Measurements from ENCODE around the gene FBXL7. TPM values are rescaled to one million over a fixed set of nuclear protein-coding genes. Genes with fewer than 3 reads are reported as not detected.

Gene FBXL7
- total and polyA plus RNA-seq, 2 experiments from 2014 or later = 3.2 to 7.5 TPM

DNA sequence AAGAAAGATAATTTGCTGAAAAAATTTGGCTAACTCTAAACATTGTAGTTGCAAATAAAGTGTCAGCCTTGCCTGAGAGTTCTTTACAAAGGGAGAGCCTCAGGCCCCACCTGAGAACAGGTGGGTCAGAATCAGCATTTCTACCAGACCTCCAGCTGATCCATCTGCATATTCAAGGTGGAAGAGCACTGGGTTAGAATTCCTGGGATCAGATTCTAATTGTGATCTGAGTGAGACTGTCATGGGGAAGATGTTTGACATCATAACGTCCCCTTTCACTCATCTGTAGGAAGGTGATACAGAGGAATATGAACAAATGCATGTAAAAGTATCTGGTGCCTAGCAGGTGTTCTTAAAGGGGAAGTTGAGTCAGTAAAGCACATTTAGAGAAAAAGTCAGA, 54.6 kb downstream of the FBXL7 start:
- no peaks in the 10 kb centered on the region for H3K9me3 ChIP-seq (ENCODE audit: low read depth)
- H3K27me3 ChIP-seq (replicated peaks; ENCODE audit: insufficient read depth) = no peaks in the 10 kb centered on the region
- no peak overlapping the region for H3K4me3 ChIP-seq
- no peaks in the 10 kb centered on the region for H4K20me1 ChIP-seq (ENCODE audit: insufficient read depth)
- H3K4me1 ChIP-seq (ENCODE audit: insufficient read depth) = no peaks in the 10 kb centered on the region
- no peak overlapping the region for H3K4me2 ChIP-seq (ENCODE audit: unreplicated experiment)
- no peak overlapping the region for H2AFZ ChIP-seq
- 96 to 100% methylated on average over 1 of the region's 1 CpG for WGBS, 2 experiments (ENCODE audit: low coverage in 1 of 2, low lambda C conversion rate in 2 of 2, missing lambda C conversion rate in 2 of 2)
- H3F3A ChIP-seq (ENCODE audit: insufficient read depth) = no peaks in the 10 kb centered on the region
- no peaks in the 10 kb centered on the region for H3K36me3 ChIP-seq (ENCODE audit: low read depth)
- no peak overlapping the region for H3K9ac ChIP-seq
- H3K79me2 ChIP-seq (ENCODE audit: insufficient read depth) = peaks cover 17% of the 10 kb centered on the region
- in situ Hi-C loops (cut with MboI) = no loop called here
- H3K9me2 ChIP-seq (ENCODE audit: insufficient read depth) = peaks cover 3% of the 10 kb centered on the region; the same call in 1 of the 2 replicates
- TF ChIP-seq EZH2phosphoT487 (IDR thresholded peaks at IDR 0.05; ENCODE audit: insufficient read depth, low read depth) (no peak), EZH2 (IDR thresholded peaks at IDR 0.05; ENCODE audit: insufficient read depth, poor library complexity, severe bottlenecking) (no peak)
- no peak overlapping the region for H3K27ac ChIP-seq
- no peak for DNase-seq

DNA sequence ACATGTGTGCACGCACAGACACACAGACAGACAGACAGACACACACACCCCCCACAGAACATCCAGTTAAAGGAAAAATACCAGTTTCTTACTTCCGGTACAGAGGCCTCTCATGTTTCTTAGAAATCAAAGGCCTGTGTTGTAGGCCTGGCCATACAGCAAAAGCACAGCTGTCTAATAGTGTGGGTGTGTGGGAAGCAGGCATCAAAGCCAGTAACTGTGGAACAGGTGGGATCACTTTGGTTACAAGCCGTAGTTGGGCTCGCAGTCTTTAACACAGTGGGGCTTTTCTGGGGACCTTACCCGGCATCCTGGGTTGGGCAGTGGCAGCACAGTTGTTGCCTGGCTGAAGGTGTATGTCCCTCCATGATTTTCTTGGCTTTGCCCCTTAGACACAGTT, 55.2 kb downstream of the FBXL7 start:
- TF ChIP-seq EZH2 (IDR thresholded peaks at IDR 0.05; ENCODE audit: insufficient read depth, poor library complexity, severe bottlenecking) (no peak), EZH2phosphoT487 (IDR thresholded peaks at IDR 0.05; ENCODE audit: insufficient read depth, low read depth) (no peak)
- no peaks in the 10 kb centered on the region for H4K20me1 ChIP-seq (ENCODE audit: insufficient read depth)
- peaks cover 3% of the 10 kb centered on the region; the same call in 1 of the 2 replicates for H3K9me2 ChIP-seq (ENCODE audit: insufficient read depth)
- no peak overlapping the region for H3K27ac ChIP-seq
- H3K4me2 ChIP-seq (ENCODE audit: unreplicated experiment) = no peak overlapping the region
- H3K27me3 ChIP-seq (replicated peaks; ENCODE audit: insufficient read depth) = no peaks in the 10 kb centered on the region
- WGBS, 2 experiments (ENCODE audit: low coverage in 1 of 2, low lambda C conversion rate in 2 of 2, missing lambda C conversion rate in 2 of 2) = 97% methylated on average over 5 of the region's 5 CpGs
- in situ Hi-C loops (cut with MboI) = no loop called here
- no peak overlapping the region for H2AFZ ChIP-seq
- no peaks in the 10 kb centered on the region for H3K36me3 ChIP-seq (ENCODE audit: low read depth)
- no peak overlapping the region for H3K4me3 ChIP-seq
- no peaks in the 10 kb centered on the region for H3K9me3 ChIP-seq (ENCODE audit: low read depth)
- no peaks in the 10 kb centered on the region for H3K4me1 ChIP-seq (ENCODE audit: insufficient read depth)
- peaks cover 17% of the 10 kb centered on the region for H3K79me2 ChIP-seq (ENCODE audit: insufficient read depth)
- no peak overlapping the region for H3K9ac ChIP-seq
- H3F3A ChIP-seq (ENCODE audit: insufficient read depth) = no peaks in the 10 kb centered on the region
- DNase-seq = no peak

DNA sequence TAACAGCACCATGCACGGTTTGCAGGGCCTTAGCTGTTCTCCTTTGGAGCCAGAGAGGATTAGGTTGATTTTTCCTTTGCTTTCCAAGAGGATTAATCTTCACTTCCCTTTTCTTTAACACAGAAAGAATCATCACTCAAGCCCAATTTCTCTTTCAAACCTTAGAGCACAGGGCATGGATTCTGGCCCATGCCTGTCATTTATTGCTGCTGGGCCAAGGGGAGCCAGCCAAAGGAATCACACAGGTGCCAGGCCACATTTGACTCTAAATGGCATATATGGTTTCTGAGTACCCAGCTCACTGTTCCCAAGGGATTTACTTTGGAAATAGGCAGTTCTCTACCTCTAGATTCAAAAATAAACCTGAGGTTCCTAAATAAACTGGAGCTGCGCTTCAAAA, 58.3 kb downstream of the FBXL7 start:
- H3K9ac ChIP-seq = no peak overlapping the region
- H2AFZ ChIP-seq = no peak overlapping the region
- H3K79me2 ChIP-seq (ENCODE audit: insufficient read depth) = peaks cover 10% of the 10 kb centered on the region; the same call in 1 of the 2 replicates
- 94 to 98% methylated on average over 2 of the region's 2 CpGs for WGBS, 2 experiments (ENCODE audit: low coverage in 1 of 2, low lambda C conversion rate in 2 of 2, missing lambda C conversion rate in 2 of 2)
- H3K36me3 ChIP-seq (ENCODE audit: low read depth) = peaks cover 10% of the 10 kb centered on the region; the same call in 1 of the 2 replicates
- H3K4me3 ChIP-seq = no peak overlapping the region
- TF ChIP-seq EZH2phosphoT487 (IDR thresholded peaks at IDR 0.05; ENCODE audit: insufficient read depth, low read depth) (no peak), EZH2 (IDR thresholded peaks at IDR 0.05; ENCODE audit: insufficient read depth, poor library complexity, severe bottlenecking) (no peak)
- H3K27ac ChIP-seq = no peak overlapping the region
- no peak for DNase-seq
- H3K9me3 ChIP-seq (ENCODE audit: low read depth) = no peaks in the 10 kb centered on the region
- H3K9me2 ChIP-seq (ENCODE audit: insufficient read depth) = no peaks in the 10 kb centered on the region
- in situ Hi-C loops (cut with MboI) = no loop called here
- no peaks in the 10 kb centered on the region for H4K20me1 ChIP-seq (ENCODE audit: insufficient read depth)
- H3K4me2 ChIP-seq (ENCODE audit: unreplicated experiment) = no peak overlapping the region
- no peaks in the 10 kb centered on the region for H3K4me1 ChIP-seq (ENCODE audit: insufficient read depth)
- H3K27me3 ChIP-seq (replicated peaks; ENCODE audit: insufficient read depth) = no peaks in the 10 kb centered on the region
- H3F3A ChIP-seq (ENCODE audit: insufficient read depth) = no peaks in the 10 kb centered on the region

DNA sequence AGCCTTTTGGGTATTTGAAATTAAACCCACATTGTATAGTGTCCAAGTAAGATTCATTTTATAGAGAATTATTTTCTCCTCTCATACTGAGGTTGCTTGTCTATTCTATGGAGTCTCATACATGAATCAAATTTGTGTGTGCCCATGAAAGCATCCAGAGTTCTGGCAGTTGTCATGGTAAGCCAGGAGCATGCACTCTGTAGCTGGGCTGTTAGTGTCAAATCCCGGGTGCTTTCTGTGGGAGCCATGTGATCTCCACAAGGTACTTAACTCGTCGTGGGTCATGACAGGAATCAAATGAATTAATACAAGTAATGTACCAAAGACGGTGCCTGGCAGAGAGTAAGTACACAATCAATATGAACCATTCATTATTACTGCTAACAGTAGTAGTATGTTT, 58.7 kb downstream of the FBXL7 start:
- H3K4me3 ChIP-seq = no peak overlapping the region

DNA sequence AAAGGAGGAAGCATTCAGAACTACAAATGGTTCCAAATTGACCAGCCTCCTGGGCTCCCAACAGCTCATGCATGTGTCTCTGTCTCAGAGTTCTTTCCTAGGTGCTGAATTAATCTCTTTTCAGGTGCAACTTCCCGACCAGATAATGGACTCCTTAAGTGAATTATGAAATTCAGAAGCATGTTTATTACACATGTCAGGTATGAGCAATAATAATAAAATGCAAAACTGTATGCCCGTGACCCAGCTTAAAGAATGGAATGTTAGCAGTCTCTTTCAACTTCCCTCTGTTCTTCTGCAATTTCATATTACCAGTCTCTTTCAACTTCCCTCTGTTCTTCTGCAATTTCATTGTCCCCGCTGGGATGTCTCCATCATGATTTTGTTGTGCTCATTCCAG, 60.4 kb downstream of the FBXL7 start:
- DNase-seq = no peak
- no peaks in the 10 kb centered on the region for H4K20me1 ChIP-seq (ENCODE audit: insufficient read depth)

More for the DNA sequence above, 58.7 kb downstream of the FBXL7 start:
- no peak overlapping the region for H3K9ac ChIP-seq
- H3K27ac ChIP-seq = no peak overlapping the region
- no peak for DNase-seq
- H3K27me3 ChIP-seq (replicated peaks; ENCODE audit: insufficient read depth) = no peaks in the 10 kb centered on the region
- WGBS, 2 experiments (ENCODE audit: low coverage in 1 of 2, low lambda C conversion rate in 2 of 2, missing lambda C conversion rate in 2 of 2) = 72 to 80% methylated on average over 4 of the region's 4 CpGs
- peaks cover 10% of the 10 kb centered on the region; the same call in 1 of the 2 replicates for H3K36me3 ChIP-seq (ENCODE audit: low read depth)
- no peak overlapping the region for H3K4me2 ChIP-seq (ENCODE audit: unreplicated experiment)
- H3K9me2 ChIP-seq (ENCODE audit: insufficient read depth) = no peaks in the 10 kb centered on the region
- no peaks in the 10 kb centered on the region for H4K20me1 ChIP-seq (ENCODE audit: insufficient read depth)
- H2AFZ ChIP-seq = no peak overlapping the region
- in situ Hi-C loops (cut with MboI) = no loop called here
- H3F3A ChIP-seq (ENCODE audit: insufficient read depth) = no peaks in the 10 kb centered on the region
- TF ChIP-seq EZH2 (IDR thresholded peaks at IDR 0.05; ENCODE audit: insufficient read depth, poor library complexity, severe bottlenecking) = no peak
- no peak for TF ChIP-seq EZH2phosphoT487 (IDR thresholded peaks at IDR 0.05; ENCODE audit: insufficient read depth, low read depth)
- peaks cover 11% of the 10 kb centered on the region; the same call in 1 of the 2 replicates for H3K79me2 ChIP-seq (ENCODE audit: insufficient read depth)
- no peaks in the 10 kb centered on the region for H3K4me1 ChIP-seq (ENCODE audit: insufficient read depth)
- H3K9me3 ChIP-seq (ENCODE audit: low read depth) = no peaks in the 10 kb centered on the region

More for the DNA sequence above, 60.4 kb downstream of the FBXL7 start:
- Histone ChIP-seq H3K79me2 (ENCODE audit: insufficient read depth) (peaks cover 9% of the 10 kb centered on the region; the same call in 1 of the 2 replicates), H3K9me2 (ENCODE audit: insufficient read depth) (no peaks in the 10 kb centered on the region), H3K27me3 (replicated peaks; ENCODE audit: insufficient read depth) (no peaks in the 10 kb centered on the region), H3F3A (ENCODE audit: insufficient read depth) (no peaks in the 10 kb centered on the region), H2AFZ (no peak overlapping the region), H3K4me3 (no peak overlapping the region), H3K36me3 (ENCODE audit: low read depth) (peaks cover 10% of the 10 kb centered on the region; the same call in 1 of the 2 replicates), H3K9ac (no peak overlapping the region), H3K9me3 (ENCODE audit: low read depth) (no peaks in the 10 kb centered on the region), H3K4me2 (ENCODE audit: unreplicated experiment) (no peak overlapping the region), H3K27ac (no peak overlapping the region), H3K4me1 (ENCODE audit: insufficient read depth) (no peaks in the 10 kb centered on the region)
- 78 to 85% methylated on average over 3 of the region's 3 CpGs for WGBS, 2 experiments (ENCODE audit: low coverage in 1 of 2, low lambda C conversion rate in 2 of 2, missing lambda C conversion rate in 2 of 2)
- in situ Hi-C loops (cut with MboI) = no loop called here
- TF ChIP-seq EZH2phosphoT487 (IDR thresholded peaks at IDR 0.05; ENCODE audit: insufficient read depth, low read depth) = no peak

Measured in GM23248 (cell line).